Measurements from ENCODE around the gene MAP3K2.

- TF ChIP-seq CTCF (IDR thresholded peaks at IDR 0.05; ENCODE audit: low read length): no peak
- no peak for TF ChIP-seq EZH2 (IDR thresholded peaks at IDR 0.05; ENCODE audit: borderline replicate concordance, low read length)
Observed at GRCh38 chr2:127429844-127430425, 42.2 kb upstream of the MAP3K2 start.

Data from OCI-LY1 (cell line).